ENCODE data around the gene SLC5A6.

DNA sequence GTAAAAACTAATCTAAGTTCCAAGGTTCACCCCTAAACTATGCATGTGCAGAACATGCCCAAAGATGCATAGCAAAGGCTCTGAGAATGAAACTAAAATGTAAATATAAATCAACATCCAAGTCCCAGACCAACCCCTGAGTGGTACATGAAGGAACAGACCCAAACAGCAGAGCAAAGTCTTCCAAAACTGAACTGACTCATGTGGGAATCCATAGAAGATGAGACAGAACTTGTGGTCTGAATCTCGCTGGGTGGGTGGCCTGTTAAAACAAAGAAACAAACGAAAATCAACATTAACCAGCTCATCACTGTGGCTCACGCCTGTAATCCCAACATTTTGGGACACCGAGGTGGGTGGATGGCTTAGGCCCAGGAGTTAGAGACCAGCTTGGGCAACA is 29.7 kb downstream of the SLC5A6 start:
- TF ChIP-seq, protein P1, sequence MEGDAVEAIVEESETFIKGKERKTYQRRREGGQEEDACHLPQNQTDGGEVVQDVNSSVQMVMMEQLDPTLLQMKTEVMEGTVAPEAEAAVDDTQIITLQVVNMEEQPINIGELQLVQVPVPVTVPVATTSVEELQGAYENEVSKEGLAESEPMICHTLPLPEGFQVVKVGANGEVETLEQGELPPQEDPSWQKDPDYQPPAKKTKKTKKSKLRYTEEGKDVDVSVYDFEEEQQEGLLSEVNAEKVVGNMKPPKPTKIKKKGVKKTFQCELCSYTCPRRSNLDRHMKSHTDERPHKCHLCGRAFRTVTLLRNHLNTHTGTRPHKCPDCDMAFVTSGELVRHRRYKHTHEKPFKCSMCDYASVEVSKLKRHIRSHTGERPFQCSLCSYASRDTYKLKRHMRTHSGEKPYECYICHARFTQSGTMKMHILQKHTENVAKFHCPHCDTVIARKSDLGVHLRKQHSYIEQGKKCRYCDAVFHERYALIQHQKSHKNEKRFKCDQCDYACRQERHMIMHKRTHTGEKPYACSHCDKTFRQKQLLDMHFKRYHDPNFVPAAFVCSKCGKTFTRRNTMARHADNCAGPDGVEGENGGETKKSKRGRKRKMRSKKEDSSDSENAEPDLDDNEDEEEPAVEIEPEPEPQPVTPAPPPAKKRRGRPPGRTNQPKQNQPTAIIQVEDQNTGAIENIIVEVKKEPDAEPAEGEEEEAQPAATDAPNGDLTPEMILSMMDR (IDR thresholded peaks at IDR 0.05), result no peak
- no peak for TF ChIP-seq POLR2A (IDR thresholded peaks at IDR 0.05)

All from transverse colon (tissue), 3 donors.